Esophagus muscularis mucosa (tissue), 4 donors: ENCODE data around the gene IL36B.

Experiments
- EP300 ChIP-seq: sonication (generic); formaldehyde crosslinking; IDR thresholded peaks from one replicate; pipeline ENCODE4 v1.6.1; 2017; ENCODE audit warnings: antibody characterized with exemption
- POLR2A ChIP-seq: fragments of 450-650 bp; IDR thresholded peaks from one replicate; pipeline ENCODE4 v1.6.1; 2017; ENCODE audit warnings: antibody characterized with exemption, moderate library complexity, mild to moderate bottlenecking, low read depth
- POLR2AphosphoS5 ChIP-seq, 2 donors: sonication (generic); formaldehyde crosslinking; IDR thresholded peaks; one replicate each; pipeline ENCODE4 v1.6.1; 2017; ENCODE audit warnings: antibody characterized with exemption in 2 of 2
- TF ChIP-seq, protein P1 (sequence below), 3 experiments: fragments of 200-600 bp in 2 of 3; fragments of 450-650 bp in 1 of 3; sonication (generic) in 2 of 3; IDR thresholded peaks; one replicate each; pipeline ENCODE4 v1.5.1; 2017 to 2019; ENCODE audit warnings: antibody characterized with exemption in 3 of 3, mild to moderate bottlenecking in 2 of 3, moderate library complexity in 1 of 3

DNA sequence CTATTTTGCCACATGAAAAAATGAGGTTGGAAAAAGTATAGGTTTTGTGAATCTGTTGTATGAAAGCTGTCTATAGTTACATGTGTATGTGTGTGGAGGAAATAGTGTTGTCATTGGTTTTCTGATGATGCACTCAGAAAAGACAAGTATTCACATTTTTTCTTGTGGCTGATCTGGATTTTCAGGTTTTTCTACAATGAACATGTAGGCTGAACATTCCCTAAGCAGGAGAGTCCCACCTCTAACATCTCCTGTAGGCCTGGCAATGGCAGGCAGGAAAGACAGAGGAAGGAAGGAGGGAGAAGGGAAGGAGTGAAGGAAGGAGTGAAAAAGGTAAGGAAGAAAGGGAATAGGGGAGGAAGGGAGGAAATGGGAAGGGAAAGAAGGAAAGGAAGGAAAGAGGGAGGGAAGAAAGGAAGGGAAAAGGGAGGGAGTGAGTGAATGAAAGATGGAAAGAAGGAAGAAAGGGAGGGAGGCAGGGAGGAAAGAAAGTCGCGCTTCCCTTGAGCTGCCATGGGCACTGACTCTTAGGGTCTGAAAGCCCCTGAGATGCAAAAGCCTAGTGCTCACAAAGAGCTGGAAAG, 5.8 kb upstream of the IL36B start:
- TF ChIP-seq, protein P1, sequence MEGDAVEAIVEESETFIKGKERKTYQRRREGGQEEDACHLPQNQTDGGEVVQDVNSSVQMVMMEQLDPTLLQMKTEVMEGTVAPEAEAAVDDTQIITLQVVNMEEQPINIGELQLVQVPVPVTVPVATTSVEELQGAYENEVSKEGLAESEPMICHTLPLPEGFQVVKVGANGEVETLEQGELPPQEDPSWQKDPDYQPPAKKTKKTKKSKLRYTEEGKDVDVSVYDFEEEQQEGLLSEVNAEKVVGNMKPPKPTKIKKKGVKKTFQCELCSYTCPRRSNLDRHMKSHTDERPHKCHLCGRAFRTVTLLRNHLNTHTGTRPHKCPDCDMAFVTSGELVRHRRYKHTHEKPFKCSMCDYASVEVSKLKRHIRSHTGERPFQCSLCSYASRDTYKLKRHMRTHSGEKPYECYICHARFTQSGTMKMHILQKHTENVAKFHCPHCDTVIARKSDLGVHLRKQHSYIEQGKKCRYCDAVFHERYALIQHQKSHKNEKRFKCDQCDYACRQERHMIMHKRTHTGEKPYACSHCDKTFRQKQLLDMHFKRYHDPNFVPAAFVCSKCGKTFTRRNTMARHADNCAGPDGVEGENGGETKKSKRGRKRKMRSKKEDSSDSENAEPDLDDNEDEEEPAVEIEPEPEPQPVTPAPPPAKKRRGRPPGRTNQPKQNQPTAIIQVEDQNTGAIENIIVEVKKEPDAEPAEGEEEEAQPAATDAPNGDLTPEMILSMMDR (IDR thresholded peaks at IDR 0.05), result no peak
- no peak for TF ChIP-seq POLR2AphosphoS5 (IDR thresholded peaks at IDR 0.05)
- no peak for TF ChIP-seq POLR2A
- TF ChIP-seq EP300, result no peak
